ENCODE measurements around the gene RASSF3. TPM values are rescaled to one million over a fixed set of nuclear protein-coding genes. Genes with fewer than 3 reads are reported as not detected.

The RASSF3 gene
- total and polyA plus RNA-seq, 2 of the 13 experiments (the other 11 are each of a cell fraction or from before 2014, with no cell fraction given), result 15.5 to 16.0 TPM

- TF ChIP-seq JUND (CRISPR knock-in tag; IDR thresholded peaks at IDR 0.05) (peak; percentile 35; the same call in 1 of the 2 replicates), HNRNPH1 (optimal IDR thresholded peaks at IDR 0.05; ENCODE audit: low read depth, low read length) (no peak), ZFP82 (CRISPR knock-in tag; IDR thresholded peaks at IDR 0.05; ENCODE audit: borderline replicate concordance) (no peak), GATA4 (IDR thresholded peaks at IDR 0.05; ENCODE audit: borderline replicate concordance, low read depth) (no peak), ZNF350 (CRISPR knock-in tag; IDR thresholded peaks at IDR 0.05; ENCODE audit: borderline replicate concordance, low read depth) (no peak), KAT2B (IDR thresholded peaks at IDR 0.05; ENCODE audit: borderline replicate concordance, low read depth, low read length) (no peak), ATM (IDR thresholded peaks at IDR 0.05; ENCODE audit: borderline replicate concordance) (no peak), ZNF207 (IDR thresholded peaks at IDR 0.05; ENCODE audit: borderline replicate concordance) (no peak), ZIK1 (CRISPR knock-in tag; IDR thresholded peaks at IDR 0.05; ENCODE audit: borderline replicate concordance, low read depth) (no peak), ZNF710 (CRISPR knock-in tag; IDR thresholded peaks at IDR 0.05; ENCODE audit: borderline replicate concordance) (peak; percentile 33; the same call in 1 of the 2 replicates), RAD51 (IDR thresholded peaks at IDR 0.05; ENCODE audit: borderline replicate concordance) (no peak), SCMH1 (CRISPR knock-in tag; IDR thresholded peaks at IDR 0.05; ENCODE audit: borderline replicate concordance) (no peak), SYNCRIP (IDR thresholded peaks at IDR 0.05; ENCODE audit: insufficient read depth, low read depth, low read length) (no peak), DNMT3B (CRISPR knock-in tag; conservative IDR thresholded peaks at IDR 0.05) (0 out of 2 replicates have a peak, but pooled peaks have one; percentile 46), ATF3 (CRISPR knock-in tag; IDR thresholded peaks at IDR 0.05) (peak; percentile 63; the same call in 1 of the 2 replicates), SOX13 (IDR thresholded peaks at IDR 0.05) (no peak), SOX13 (CRISPR knock-in tag; conservative IDR thresholded peaks at IDR 0.05 in 1 of 2, IDR thresholded peaks at IDR 0.05 in 1 of 2) (0 out of 4 replicates have a peak, but pooled peaks of 1 of the 2 experiments have one; percentile 9), XRCC5 (optimal IDR thresholded peaks at IDR 0.05; ENCODE audit: low read length) (peak; percentile 20), ZC3H13 (CRISPR knock-in tag; IDR thresholded peaks at IDR 0.05) (no peak), ZBTB38 (CRISPR knock-in tag; IDR thresholded peaks at IDR 0.05) (no peak), SRSF9 (IDR thresholded peaks at IDR 0.05; ENCODE audit: borderline replicate concordance, insufficient read depth, low read depth, low read length, poor library complexity, severe bottlenecking) (no peak), ZNF296 (CRISPR knock-in tag; conservative IDR thresholded peaks at IDR 0.05) (no peak), ZNF253 (CRISPR knock-in tag; IDR thresholded peaks at IDR 0.05; ENCODE audit: borderline replicate concordance) (no peak), DNMT1 (CRISPR knock-in tag; IDR thresholded peaks at IDR 0.05) (no peak), ZNF556 (CRISPR knock-in tag; IDR thresholded peaks at IDR 0.05; ENCODE audit: borderline replicate concordance) (no peak), ZBTB7A (CRISPR knock-in tag; IDR thresholded peaks at IDR 0.05) (no peak), CREBL2 (CRISPR knock-in tag; IDR thresholded peaks at IDR 0.05; ENCODE audit: borderline replicate concordance) (no peak)
Measured at GRCh38 chr12:64608901-64609535, 1.3 kb upstream of the RASSF3 start (continued).

All from HepG2 (cell line).